B cell (primary cell): ENCODE results near the gene JPT1.

Experiments
- CTCF ChIP-seq: fragments of 200-600 bp; IDR thresholded peaks from one replicate; pipeline ENCODE4 v1.8.0; 2022; ENCODE audit warnings: antibody characterized with exemption, mild to moderate bottlenecking
- EZH2 ChIP-seq: IDR thresholded peaks from 2 replicates; pipeline ENCODE4 v1.6.1; 2012; ENCODE audit warnings: borderline replicate concordance, low read depth, mild to moderate bottlenecking, moderate library complexity, low read length; ENCODE audit not compliant: insufficient read depth, poor library complexity, severe bottlenecking

- TF ChIP-seq CTCF (no peak), EZH2 (no peak)
Measured at GRCh38 chr17:75130059-75130631, 24.2 kb downstream of the JPT1 start.
